HEK293T (cell line): ENCODE data around the gene IPO5.

ENCODE experiments used
- BHLHE40 ChIP-seq: fragments of 450-650 bp; IDR thresholded peaks from 2 replicates; pipeline ENCODE4 v1.6.1; 2016; ENCODE audit warnings: mild to moderate bottlenecking, moderate library complexity, borderline replicate concordance
- ELF4 ChIP-seq: fragments of 450-650 bp; IDR thresholded peaks from 2 replicates; pipeline ENCODE4 v1.6.1; 2017; ENCODE audit warnings: antibody characterized with exemption
- FOXA1 ChIP-seq: fragments of 450-650 bp; IDR thresholded peaks from 2 replicates; pipeline ENCODE4 v1.6.1; 2016; ENCODE audit warnings: mild to moderate bottlenecking
- FOXK2 ChIP-seq: fragments of 450-650 bp; IDR thresholded peaks from 2 replicates; pipeline ENCODE4 v1.6.1; 2016; ENCODE audit warnings: mild to moderate bottlenecking
- FOXM1 ChIP-seq: fragments of 450-650 bp; IDR thresholded peaks from 2 replicates; pipeline ENCODE4 v1.6.1; 2017; ENCODE audit warnings: mild to moderate bottlenecking, borderline replicate concordance
- HDGF ChIP-seq: fragments of 450-650 bp; IDR thresholded peaks from 2 replicates; pipeline ENCODE4 v1.6.1; 2017; ENCODE audit warnings: antibody characterized with exemption, borderline replicate concordance
- NFRKB ChIP-seq: fragments of 450-650 bp; IDR thresholded peaks from 2 replicates; pipeline ENCODE4 v1.6.1; 2016; ENCODE audit warnings: mild to moderate bottlenecking, moderate library complexity
- TARDBP ChIP-seq: fragments of 450-650 bp; IDR thresholded peaks from 2 replicates; pipeline ENCODE4 v1.6.1; 2016

- TF ChIP-seq BHLHE40, result no peak
- TF ChIP-seq ELF4, result no peak
- no peak for TF ChIP-seq FOXM1
- TF ChIP-seq FOXA1, result no peak
- TF ChIP-seq HDGF, result no peak
- TF ChIP-seq FOXK2, result no peak
- no peak for TF ChIP-seq TARDBP
- TF ChIP-seq NFRKB, result no peak
Observed at GRCh38 chr13:98022210-98022609, 68.7 kb downstream of the IPO5 start.
